Kidney (tissue), 14 donors: ENCODE results near the gene C16orf74. TPM values are rescaled to one million over a fixed set of nuclear protein-coding genes. Genes with fewer than 3 reads are reported as not detected.

Experiments used
- DNase-seq, 5 donors: peaks; one replicate each; pipeline ENCODE4 v3.0.0-alpha.2; 2013 to 2020
- FAIRE-seq: peaks from 2 replicates; lab custom pipeline; 2012; peaks lifted over from hg19 to GRCh38; lab: Jason Lieb, UNC
- H3K27ac ChIP-seq, 2 donors: one replicate each; pipeline ENCODE4 v1.7.0; 2013; ENCODE audit warnings: low read depth in 2 of 2, low read length in 2 of 2, inconsistent platforms in 1 of 2
- H3K27me3 ChIP-seq: one replicate; pipeline ENCODE4 v1.7.1; 2013; ENCODE audit warnings: low read length, inconsistent platforms; ENCODE audit not compliant: control insufficient read depth, insufficient read depth
- H3K36me3 ChIP-seq, 3 donors: one replicate each; pipeline versions ENCODE4 v1.7.0 to v1.7.1; 2013; ENCODE audit warnings: low read length in 3 of 3, control low read depth in 1 of 3, inconsistent platforms in 1 of 3; ENCODE audit not compliant: insufficient read depth in 3 of 3, control insufficient read depth in 2 of 3
- H3K4me1 ChIP-seq, 3 donors: one replicate each; pipeline versions ENCODE4 v1.7.0 to v1.7.1; 2013; ENCODE audit warnings: low read length in 3 of 3, inconsistent platforms in 1 of 3, low read depth in 1 of 3; ENCODE audit not compliant: control insufficient read depth in 2 of 3, insufficient read depth in 2 of 3
- H3K4me3 ChIP-seq, 3 donors: one replicate each; pipeline versions ENCODE4 v1.7.0 to v1.8.1; 2013; ENCODE audit warnings: low read length in 3 of 3, control low read depth in 1 of 3, inconsistent platforms in 1 of 3
- H3K9ac ChIP-seq, 3 donors: one replicate each; pipeline versions ENCODE4 v1.7.0 to v1.7.1; 2013; ENCODE audit warnings: low read length in 3 of 3, control low read depth in 1 of 3, inconsistent platforms in 1 of 3
- H3K9me3 ChIP-seq, 3 donors: one replicate each; pipeline versions ENCODE4 v1.7.0 to v1.7.1; 2013; ENCODE audit warnings: low read length in 3 of 3, control low read depth in 1 of 3, inconsistent platforms in 1 of 3; ENCODE audit not compliant: control insufficient read depth in 2 of 3, insufficient read depth in 1 of 3
- CTCF ChIP-seq: IDR thresholded peaks from 3 replicates; pipeline ENCODE4 v1.5.1; 2012; ENCODE audit warnings: mild to moderate bottlenecking, moderate library complexity, borderline replicate concordance; ENCODE audit not compliant: insufficient read depth; ENCODE audit errors: extremely low read depth
- intact Hi-C: fragments of 100-400 bp; cut with DNase I; formaldehyde crosslinking; loops from one replicate; pipeline ENCODE4 v1.11.1; 2022
- polyA plus RNA-seq: library from polyadenylated mRNA; stranded (reverse); fragments of 350-450 nt; fragmentation: Illumina TruSeq; extraction: RNeasy Lipid Tissue Mini Kit (QIAGEN cat#74804); gene quantifications from one replicate; pipeline ENCODE4 v1.2.3, GENCODE V29; 2014; ENCODE audit warnings: low read depth, low replicate concordance; ENCODE audit not compliant: insufficient read depth
- total RNA-seq: library from RNA; stranded (reverse); fragmentation: NEBNext Ultra II Directional; extraction: Animal tissue kit (Norgen Biotek cat#: 25700); gene quantifications from one replicate; pipeline ENCODE4 v1.2.1, GENCODE V29; 2021
- donor health status: control.
- donor health status: control.
- donor health status: control.
- donor health status: control.
- donor health status: control.
- donor health status: DM: yes; HTN: yes; CAD: no.
- donor health status: Normal renal cell carcinoma (clear cell type).

C16orf74 gene
- total and polyA plus RNA-seq, 2 donors from 2014 or later = 3.5 to 4.6 TPM

- no peaks in the 10 kb centered on the region for H3K9me3 ChIP-seq
- no peak for FAIRE-seq
- TF ChIP-seq CTCF = no peak
- H3K9ac ChIP-seq = no peak overlapping the region
- H3K36me3 ChIP-seq = peaks cover 2 to 78% (median 56%) of the 10 kb centered on the region in 3 donors
- intact Hi-C loops = no loop called here
- H3K27ac ChIP-seq = no peak overlapping the region
- H3K27me3 ChIP-seq = no peaks in the 10 kb centered on the region
- peak in 1 of 5 donors; percentile 35 for DNase-seq
- H3K4me3 ChIP-seq = no peak overlapping the region
- H3K4me1 ChIP-seq = peaks cover 0 to 3% (median 0%) of the 10 kb centered on the region in 3 donors
These were observed 86.1 kb downstream of the C16orf74 start for GRCh38 chr16:85664580-85665372.

GRCh38 chr16:85663891-85664321, 87.0 kb downstream of the C16orf74 start:
- Histone ChIP-seq H3K9me3 (no peaks in the 10 kb centered on the region), H3K4me1 (peaks cover 0 to 6% (median 0%) of the 10 kb centered on the region in 3 donors), H3K27me3 (no peaks in the 10 kb centered on the region), H3K27ac (no peak overlapping the region), H3K36me3 (peaks cover 0 to 74% (median 51%) of the 10 kb centered on the region in 3 donors), H3K4me3 (no peak overlapping the region), H3K9ac (no peak overlapping the region)
- intact Hi-C loops = no loop called here
- FAIRE-seq (no peak), DNase-seq (peak in 1 of 5 donors; percentile 53)
- no peak for TF ChIP-seq CTCF

GRCh38 chr16:85662976-85663830, 87.7 kb downstream of the C16orf74 start:
- Histone ChIP-seq H3K27ac (no peak overlapping the region), H3K36me3 (peaks cover 0 to 73% (median 48%) of the 10 kb centered on the region in 3 donors), H3K27me3 (no peaks in the 10 kb centered on the region), H3K4me1 (peaks cover 0 to 9% (median 0%) of the 10 kb centered on the region in 3 donors), H3K9ac (no peak overlapping the region), H3K9me3 (no peaks in the 10 kb centered on the region), H3K4me3 (no peak overlapping the region)
- no peak for TF ChIP-seq CTCF
- intact Hi-C loops = no loop called here
- no peak for FAIRE-seq
- DNase-seq = peak in 1 of 5 donors; percentile 69
